ENCODE results near the gene MNX1.
A peak's percentile ranks its signal among the peaks of the same experiment; 100 is the strongest.

Gene MNX1

DNA sequence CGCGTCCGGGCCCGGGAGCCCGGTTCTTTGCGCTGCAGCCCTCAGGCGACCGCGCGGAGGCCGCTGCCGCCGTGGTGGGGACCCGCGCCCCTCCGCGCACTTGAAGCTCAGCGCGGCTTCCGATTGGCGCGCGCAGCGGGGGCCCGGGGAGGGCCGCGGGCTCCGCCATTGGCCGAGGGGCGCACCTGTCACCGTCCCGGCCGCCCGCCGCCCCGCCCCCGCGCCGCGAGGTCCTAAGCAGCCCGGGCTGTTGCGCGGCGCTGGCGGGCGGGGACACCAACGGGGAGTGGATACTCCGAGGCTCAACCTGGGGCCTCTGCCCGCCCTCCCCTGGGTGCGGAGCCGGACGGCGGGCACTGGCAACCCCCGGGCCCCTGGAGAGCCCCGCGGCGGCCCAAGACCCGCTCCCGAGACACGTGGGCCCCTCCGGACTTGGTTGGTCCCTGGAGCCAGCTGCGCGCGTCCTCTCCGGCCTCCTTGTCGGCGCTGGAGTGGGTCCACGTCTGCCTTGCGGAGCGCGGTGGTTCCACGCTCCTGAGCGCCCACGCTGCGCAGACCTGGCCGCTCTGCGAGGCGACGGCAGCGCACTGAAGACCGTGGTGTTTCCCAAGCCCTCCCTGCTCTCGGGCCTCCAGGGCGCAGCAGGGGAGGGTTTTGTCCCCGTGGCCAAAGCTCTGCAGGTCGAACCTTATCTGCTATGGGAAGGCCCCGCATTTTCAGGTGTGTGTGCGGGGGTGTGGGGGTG lies at the start of gene MNX1:
MNX1 (minus strand) TSS at position 76 of the 745 bp plus-strand sequence. CDS start 313 bp downstream, outside the sequence.
- DNase-seq, result peak in 1 of 2 donors; percentile 38

DNA sequence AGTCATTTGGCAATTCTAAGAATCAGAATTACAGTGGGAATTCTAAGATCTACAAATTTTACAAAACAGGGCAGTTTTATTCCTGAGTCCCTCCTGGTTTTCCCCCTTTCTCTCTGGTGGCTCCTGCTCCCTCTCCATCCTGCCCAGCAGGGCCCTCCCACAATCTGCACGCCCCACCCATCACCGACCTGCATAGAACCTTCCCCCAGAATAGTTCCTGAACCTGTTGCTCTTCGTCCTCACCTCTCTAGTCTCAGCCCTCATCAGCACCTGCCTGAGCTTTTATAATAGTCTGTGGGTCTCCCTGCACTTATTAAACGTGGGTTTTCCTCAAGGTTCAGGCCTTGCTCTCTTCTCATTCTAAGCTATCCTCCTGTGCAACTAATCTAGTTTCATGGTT lies 49.1 kb upstream of the MNX1 start:
- DNase-seq, result no peak

GRCh38 chr7:157058701-157059100 lies 48.2 kb upstream of the MNX1 start:
- no peak for DNase-seq

GRCh38 chr7:157058068-157058467 lies 47.6 kb upstream of the MNX1 start:
- no peak for DNase-seq

DNA sequence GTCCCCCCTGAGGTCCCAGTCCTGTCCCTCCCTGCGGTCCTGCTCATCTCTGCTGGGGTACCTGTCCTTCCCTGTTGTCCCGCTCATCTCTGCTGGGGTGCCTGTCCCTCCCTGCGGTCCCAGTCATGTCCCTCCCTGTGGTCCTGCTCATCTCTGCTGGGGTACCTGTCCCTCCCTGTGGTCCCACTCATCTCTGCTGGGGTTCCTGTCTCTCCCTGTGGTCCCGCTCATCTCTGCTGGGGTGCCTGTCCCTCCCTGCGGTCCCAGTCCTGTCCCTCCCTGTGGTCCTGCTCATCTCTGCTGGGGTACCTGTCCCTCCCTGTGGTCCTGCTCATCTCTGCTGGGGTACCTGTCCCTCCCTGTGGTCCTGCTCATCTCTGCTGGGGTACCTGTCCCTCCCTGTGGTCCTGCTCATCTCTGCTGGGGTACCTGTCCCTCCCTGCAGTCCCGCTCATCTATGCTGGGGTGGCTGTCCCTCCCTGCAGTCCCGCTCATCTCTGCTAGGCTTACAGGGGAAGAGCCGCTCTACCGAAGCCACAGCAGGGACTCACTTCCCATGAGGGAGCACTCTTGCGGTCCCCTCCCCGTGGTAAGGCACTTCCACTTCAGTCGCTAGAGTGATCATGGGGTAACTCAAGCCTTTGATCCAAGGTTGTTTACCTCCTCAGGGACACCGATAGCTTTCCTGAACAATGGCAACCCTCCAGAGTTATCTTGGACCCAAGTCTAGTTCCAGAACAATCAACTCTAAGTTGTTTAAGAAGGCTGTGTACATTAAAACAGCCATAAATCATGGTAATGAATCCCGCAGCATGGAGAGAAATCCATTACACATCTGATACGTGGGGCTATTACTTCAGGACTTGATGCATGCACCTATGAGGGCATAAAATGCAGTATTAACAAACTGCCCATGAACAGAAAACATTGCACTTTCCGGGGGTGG lies 46.8 kb upstream of the MNX1 start:
- no peak for DNase-seq

- no peak for DNase-seq
These were observed 45.8 kb upstream of the MNX1 start for GRCh38 chr7:157056246-157056645.

GRCh38 chr7:157054927-157055326 lies 44.5 kb upstream of the MNX1 start:
- DNase-seq, result no peak

- no peak for DNase-seq
These were observed 42.7 kb upstream of the MNX1 start for GRCh38 chr7:157053118-157053517.

GRCh38 chr7:157047148-157047547 lies 36.7 kb upstream of the MNX1 start:
- DNase-seq, result no peak

DNA sequence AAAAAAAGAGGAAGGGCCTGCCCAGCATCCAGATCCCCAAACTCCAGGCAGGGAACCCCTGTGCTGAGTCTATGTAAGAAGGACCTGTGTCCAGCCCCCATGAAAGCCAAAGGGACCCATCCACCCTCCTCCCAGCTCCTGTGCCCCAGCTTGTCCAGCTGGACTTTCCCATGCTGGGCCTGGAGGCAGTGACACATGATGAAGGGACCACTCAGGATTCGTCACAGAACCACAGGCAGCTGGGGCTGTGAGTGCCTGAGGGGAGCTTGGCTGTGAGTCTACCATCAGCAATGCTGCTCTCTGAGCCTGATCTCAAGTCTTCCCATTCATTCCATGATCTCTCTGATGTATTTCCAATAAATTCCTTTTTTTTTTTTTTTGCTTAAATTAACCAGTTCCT lies 36.2 kb upstream of the MNX1 start:
- no peak for DNase-seq

GRCh38 chr7:157044943-157045660 lies 34.6 kb upstream of the MNX1 start:
- DNase-seq, result no peak

GRCh38 chr7:157044147-157044687 lies 33.8 kb upstream of the MNX1 start:
- no peak for DNase-seq

- no peak for DNase-seq
These were observed 33.3 kb upstream of the MNX1 start for GRCh38 chr7:157043745-157044144.

- no peak for DNase-seq
These were observed 31.2 kb upstream of the MNX1 start for GRCh38 chr7:157041514-157042277.

DNA sequence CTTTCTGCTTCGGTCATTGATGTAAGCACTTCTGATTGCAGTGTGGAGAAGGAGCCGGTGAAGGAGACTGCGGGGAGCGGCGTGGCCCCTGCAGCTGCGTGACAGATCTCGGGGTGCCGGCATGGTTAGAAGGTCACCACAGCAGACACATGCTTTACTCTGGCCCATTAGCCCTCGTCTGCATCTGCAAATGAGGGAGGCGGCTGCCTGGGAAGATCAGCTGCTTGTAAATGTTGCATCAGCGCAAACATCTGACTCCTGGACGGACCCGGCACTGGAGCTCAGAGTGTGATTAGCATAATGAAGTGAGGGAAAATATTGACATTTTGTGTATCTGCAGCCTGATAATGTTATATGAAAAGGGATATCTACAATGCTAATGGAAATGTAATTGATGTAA lies 30.5 kb upstream of the MNX1 start:
- DNase-seq, result no peak

DNA sequence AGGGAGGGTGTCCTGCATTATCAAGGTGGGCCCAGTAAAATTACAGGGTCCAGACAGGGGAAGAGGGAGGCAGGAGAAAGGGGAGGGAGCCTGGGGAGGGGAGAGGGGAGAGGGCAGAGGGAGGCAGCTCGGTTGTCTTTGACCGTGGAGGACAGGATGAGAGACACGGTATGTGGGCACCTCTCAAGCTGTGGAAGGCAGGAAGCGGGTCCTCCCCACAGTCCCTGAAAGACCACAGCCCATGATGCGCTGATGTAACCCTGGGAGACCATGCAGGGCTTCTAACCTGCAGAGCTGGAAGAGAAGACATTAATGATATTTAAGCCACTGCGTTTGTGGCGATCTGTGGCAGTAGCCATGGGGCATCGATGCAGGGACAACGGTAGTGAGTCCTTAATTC lies 27.2 kb upstream of the MNX1 start:
- no peak for DNase-seq

DNA sequence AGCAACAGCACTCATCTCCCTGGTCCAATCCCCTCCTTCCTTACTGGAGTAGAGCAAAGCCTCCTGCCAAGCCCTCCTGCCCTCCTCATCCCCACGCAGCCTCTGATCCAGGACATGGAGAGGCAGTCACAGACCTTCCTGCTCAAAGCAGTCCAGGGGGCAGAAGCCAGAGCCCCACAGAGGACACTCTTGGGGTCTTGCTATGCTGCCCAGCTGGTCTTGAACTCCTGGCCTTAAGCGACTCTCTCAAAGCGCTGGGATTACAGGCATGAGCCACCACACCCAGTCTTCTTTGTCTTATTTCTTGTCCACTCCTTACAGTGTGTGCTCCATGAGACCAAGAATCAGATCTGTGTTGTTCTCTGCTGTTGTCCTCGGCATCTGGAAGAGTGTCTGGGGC lies 26.6 kb upstream of the MNX1 start:
- no peak for DNase-seq

DNA sequence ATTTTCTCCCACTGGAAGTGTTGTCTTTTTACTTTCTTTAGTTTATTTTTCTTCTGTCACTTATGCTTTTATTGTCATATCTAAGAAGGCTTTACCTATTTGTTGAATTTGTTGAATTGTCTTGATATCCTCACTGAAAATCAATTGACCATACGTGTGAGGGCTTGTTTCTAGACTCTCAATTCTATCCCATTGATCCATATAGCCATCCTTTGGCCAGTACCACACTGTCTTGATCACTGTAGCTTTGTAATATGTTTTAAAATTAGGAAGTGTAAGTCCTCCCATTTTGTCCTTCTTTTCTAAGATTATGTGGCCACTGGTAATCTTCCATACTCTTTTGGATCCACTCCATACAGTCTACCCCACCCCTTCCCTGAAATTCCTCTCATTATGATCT lies 25.5 kb upstream of the MNX1 start:
- DNase-seq, result no peak

- DNase-seq, result no peak
These were observed 24.8 kb upstream of the MNX1 start for GRCh38 chr7:157035302-157035701.

- DNase-seq, result no peak
These were observed 23.3 kb upstream of the MNX1 start for GRCh38 chr7:157033483-157034473.
